Measurements from ENCODE around the gene CTU2.

GRCh38 chr16:88669980-88670379 is 36.3 kb upstream of the CTU2 start:
- no peak for TF ChIP-seq EZH2 (IDR thresholded peaks at IDR 0.05; ENCODE audit: borderline replicate concordance, low read length)
- TF ChIP-seq, protein P1, sequence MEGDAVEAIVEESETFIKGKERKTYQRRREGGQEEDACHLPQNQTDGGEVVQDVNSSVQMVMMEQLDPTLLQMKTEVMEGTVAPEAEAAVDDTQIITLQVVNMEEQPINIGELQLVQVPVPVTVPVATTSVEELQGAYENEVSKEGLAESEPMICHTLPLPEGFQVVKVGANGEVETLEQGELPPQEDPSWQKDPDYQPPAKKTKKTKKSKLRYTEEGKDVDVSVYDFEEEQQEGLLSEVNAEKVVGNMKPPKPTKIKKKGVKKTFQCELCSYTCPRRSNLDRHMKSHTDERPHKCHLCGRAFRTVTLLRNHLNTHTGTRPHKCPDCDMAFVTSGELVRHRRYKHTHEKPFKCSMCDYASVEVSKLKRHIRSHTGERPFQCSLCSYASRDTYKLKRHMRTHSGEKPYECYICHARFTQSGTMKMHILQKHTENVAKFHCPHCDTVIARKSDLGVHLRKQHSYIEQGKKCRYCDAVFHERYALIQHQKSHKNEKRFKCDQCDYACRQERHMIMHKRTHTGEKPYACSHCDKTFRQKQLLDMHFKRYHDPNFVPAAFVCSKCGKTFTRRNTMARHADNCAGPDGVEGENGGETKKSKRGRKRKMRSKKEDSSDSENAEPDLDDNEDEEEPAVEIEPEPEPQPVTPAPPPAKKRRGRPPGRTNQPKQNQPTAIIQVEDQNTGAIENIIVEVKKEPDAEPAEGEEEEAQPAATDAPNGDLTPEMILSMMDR (IDR thresholded peaks at IDR 0.05; ENCODE audit: low read length): no peak
